GM21576 (cell line): ENCODE measurements around the gene ANK3.

ENCODE experiments used
- ATAC-seq: cut with Tn5 transposase; IDR thresholded peaks from one replicate; pipeline ENCODE4 v1.9.1; 2021; ENCODE audit warnings: mild to moderate bottlenecking, moderate library complexity; ENCODE audit not compliant: unreplicated experiment

ANK3 gene

DNA sequence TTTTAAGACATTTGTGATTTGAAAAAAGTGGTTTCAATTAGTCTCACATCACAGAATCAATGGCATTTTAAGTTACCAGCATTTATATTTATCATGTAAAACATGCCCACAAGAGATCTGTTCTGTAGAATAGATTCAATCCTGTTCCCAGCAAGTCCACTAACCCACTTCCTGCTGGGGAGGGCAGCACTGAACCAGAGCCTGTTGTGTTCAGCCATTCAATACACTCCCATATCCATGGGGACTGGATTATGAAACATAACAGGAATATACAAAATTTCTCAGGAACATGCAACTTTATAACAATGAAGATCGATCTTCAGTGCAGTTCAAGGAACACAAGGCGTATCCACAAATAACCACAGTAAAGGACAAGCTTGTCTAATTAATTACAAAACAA lies 24.4 kb upstream of the ANK3 start:
- ATAC-seq = no peak

DNA sequence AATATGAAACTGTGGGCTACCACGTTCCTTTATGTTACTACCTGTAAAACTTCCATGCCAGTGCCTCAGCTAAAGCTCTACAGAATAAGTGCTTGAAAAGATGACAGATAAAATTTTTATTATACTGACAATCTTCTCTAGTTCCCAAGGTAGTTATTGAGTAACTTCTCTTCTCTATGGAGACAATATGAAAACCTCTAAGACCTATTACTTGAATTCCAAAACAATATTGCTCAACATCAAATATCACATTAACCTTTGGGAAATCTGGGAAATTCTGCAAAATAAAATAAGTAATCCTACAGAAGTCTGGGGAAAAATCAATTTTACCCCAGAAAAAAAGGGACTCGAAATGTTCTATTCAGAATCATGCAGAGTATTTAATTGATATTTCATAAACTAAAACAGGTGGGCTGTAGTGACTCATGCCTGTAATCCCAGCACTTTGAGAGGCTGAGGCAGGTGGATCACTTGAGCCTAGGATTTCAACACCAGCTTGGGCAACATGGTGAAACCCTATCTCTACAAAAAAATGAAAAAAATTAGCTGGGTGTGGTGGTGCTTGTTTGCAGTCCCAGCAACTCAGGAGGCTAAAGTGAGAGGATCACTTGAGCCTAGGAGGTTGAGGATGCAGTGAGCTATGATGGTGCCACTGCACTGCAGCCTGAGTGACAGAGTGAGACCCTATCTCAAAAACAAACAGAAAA lies 23.8 kb upstream of the ANK3 start:
- ATAC-seq = no peak

DNA sequence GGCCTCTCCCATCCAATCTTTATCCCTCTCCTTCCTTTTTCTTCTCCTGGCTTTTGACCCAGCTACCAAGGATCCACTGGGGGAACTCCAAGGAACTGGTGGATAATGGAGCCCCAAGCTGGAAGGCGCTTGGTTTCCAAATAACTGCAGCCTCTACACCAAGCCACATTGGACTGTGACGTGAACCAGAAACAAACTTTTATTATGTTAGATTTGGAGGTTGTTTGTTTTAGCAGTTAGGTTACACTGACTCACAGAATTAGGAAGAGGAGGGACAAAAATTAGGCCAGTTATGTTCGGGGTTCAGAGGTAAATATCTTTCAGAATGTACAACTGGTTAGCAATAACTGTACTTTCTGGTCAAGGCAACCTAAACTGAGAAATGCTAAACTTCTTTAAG lies 21.3 kb upstream of the ANK3 start:
- ATAC-seq = no peak

DNA sequence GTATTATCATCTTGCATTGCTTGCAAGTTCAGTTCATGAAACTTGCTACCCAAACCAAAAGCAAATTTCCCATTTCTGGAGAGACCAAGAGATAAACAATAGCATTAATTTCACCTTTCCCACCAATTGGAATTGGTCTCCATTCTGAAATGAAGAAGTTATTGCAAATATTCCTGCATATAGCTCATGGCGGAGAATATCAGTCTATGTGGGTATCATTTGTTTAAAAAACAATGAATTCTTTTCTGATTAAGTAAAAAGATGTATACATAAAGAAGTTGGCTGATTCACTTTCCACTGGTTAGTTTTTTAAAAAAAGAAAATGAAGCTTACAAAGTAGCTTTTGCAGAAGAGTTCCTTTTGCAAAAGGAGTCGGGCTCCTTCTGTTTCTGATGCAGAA lies 19.5 kb upstream of the ANK3 start:
- ATAC-seq = no peak

DNA sequence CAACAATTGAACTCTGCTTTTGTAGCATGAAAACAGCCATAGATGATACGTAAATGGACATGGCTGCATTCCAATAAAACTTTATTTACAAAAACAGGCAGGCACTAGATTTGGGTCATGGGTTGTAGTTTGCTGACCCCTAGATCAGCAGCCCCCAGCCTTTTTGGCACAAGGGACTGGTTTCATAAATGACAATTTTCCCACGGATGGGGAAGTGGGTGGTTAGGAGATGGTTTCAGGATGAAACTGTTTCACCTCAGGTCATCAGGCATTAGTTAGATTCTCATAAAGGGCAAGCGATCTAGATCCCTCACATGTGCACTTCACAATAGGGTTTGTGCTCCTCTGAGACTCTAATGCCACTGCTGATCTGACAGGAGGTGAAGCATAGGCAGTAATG lies 16.5 kb upstream of the ANK3 start:
- no peak for ATAC-seq

DNA sequence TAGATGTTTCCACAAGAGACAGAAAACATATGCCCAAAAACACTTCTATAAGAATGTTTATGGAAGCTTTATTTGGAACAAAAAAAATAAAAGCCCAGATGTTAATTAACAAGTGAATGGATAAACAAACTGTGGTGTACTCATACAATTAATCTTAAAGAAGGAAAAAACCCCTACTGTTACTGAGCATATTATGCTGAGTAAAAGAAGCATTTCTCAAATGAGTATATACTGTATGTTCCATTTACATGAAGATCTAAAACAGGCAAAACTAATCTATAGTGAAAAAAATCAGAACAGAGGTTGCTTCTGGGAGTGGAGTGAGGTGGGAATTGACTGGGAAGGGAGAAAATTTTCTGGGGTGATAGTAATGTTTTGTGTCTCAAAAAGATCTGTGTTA lies 15.5 kb upstream of the ANK3 start:
- ATAC-seq = no peak

DNA sequence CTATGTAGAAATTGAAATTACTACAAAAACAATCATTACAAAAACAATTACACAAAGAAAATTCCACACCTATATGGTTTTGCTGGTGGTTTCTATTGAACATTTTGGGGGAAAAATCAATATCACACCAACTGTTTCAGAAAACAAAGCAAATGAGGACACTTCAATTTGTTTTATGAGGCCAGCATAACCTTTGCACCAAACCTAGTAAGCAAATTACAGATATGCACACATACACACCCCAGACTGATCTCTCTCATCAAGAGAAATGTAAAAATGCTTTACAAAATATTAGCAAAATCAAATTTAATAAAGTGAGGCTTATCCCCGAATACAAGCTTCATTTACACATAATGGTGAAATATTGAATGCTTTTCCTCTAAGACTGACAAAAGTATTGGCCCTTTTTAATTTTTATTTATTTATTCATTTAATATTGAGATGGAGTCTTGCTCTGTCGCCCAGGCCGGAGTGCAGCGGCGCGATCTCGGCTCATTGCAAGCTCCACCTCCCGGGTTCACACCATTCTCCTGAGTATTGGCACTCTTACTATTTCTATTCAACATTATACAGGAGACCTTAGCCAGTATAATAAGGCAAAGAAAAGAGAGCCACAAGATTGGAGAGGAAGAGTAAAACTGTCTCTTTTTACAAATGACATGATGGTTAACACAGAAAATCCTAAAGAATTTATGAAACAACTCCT lies 13.6 kb upstream of the ANK3 start:
- no peak for ATAC-seq

DNA sequence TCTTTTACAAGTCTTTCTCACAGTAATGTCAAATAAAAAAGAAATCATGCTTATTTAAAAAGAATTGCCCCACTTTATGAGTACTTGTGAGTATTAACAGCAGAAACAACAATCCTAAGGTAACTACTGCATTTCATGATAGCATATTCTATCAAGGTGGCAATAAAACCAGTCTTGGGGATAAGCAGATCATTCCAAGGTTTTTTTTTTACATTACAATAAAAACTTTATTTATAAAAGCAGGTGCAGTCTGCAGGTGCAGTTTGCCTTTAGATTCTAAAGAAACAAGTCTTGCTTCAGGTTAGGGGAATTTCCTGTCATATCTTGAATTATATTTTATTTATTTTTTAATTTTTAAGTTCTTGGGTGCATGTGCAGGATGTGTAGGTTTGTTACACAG lies 10.7 kb upstream of the ANK3 start:
- no peak for ATAC-seq

DNA sequence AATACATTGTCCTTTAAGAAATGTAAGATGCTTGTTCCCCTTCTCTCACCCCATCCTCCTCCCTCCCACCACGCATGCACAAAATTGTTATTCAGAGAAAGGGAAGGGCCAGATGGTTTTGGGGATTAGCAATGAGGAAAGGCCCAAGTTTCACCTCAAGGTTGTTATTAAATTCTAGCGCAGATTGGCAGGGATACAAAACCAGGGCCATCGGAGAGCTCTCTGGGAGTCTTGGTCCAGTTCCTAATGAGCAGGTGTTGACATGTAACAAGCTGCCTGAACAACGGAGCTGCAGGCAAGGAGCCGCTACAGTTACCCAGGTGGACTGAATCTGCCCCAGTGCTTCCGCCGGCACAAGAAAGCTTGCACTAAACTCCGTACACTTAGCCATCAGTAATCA lies 9.7 kb upstream of the ANK3 start:
- no peak for ATAC-seq

DNA sequence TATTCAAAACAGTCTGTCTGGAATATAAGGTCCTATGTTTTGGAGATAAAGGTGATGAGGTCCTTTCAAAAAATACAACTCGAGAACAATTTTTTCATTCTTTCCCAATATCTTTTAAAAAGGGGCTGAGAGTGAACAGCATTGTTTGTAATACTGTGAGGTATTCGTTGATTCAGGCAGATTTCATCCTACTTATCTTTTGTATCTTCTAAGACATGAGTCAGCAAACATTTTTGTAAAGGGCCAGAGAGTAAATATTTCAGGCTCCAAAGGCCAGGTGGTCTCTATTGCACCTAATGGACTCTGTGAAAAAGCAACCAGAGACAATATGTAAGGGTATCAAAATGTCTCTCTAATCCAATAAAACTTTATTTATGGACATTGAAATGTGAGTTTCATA lies 8.1 kb upstream of the ANK3 start:
- no peak for ATAC-seq

DNA sequence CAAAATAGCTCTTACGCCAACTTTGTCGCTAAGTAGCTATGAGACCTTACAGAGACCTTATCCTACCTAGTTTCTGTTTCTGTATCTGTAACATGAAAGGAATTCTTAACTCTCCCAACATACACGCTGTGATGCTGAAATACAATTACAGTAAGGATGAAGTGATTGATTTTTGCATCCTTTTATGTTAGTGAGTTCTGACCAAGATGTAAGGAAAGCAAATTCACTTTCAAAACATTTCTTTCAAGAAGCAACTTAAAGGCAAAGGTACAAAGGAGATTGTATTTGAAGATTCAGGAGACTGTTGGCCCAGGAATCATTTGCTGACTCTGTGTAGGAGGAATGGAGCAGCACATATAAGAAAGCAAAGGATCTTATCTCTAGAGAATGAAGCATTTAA lies 7.1 kb upstream of the ANK3 start:
- ATAC-seq = no peak

DNA sequence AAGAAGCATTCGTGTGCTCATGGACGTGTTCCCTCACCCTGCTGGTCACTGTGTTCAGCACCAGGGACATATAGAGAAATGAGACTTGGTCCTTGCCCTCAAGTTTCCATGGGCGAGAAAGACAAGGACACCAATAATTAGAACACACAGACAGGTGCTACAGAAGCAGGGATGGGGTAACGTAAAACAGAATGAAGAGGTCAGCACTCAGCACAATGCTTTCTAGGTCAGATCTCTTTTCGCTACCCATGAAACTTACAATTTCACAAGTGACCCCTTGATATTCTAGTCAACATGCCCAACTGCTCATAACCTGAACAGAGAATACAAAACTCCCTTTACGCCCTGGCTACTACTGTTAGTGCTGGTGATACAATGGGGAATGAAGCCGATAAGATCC lies 6.0 kb upstream of the ANK3 start:
- no peak for ATAC-seq

DNA sequence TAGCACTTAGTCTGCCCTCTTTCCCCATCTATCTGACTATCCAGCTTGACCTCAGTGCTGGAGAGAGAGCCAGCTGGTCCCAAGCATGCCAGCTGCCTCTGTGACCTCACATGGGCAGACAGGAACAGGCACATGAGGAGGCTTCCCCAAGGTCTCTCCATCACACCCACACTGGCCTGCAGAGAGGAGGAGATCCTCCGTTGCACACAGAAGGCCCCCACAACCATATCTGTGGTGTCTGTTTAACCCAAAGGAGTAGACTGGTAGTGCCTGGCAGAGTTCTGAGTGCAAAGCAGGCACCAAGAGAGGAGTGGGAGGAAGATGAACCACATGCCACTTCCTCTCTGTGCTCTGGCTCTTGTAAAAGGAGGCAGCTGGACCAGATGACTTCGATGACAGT lies 4.8 kb upstream of the ANK3 start:
- ATAC-seq = no peak

DNA sequence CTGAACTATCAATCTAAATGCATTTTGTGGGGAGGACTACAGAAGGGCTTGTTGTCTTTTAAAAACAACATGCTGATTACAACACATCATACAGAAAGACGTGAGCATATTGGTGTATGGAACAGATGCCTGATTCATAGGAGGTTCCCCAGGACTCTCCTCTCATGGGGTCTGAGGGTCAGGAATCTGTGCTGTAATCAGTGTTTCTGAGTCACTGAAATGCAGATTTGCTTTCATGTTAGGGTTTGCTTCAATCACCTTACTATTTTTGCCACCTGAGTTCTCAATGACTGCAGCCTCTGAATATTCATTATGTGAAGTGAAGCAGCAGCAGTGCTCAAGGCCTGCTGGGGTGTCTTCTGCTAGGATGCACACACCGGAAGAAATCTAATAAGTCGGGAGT lies 550 bp upstream of the ANK3 start:
- no peak for ATAC-seq

DNA sequence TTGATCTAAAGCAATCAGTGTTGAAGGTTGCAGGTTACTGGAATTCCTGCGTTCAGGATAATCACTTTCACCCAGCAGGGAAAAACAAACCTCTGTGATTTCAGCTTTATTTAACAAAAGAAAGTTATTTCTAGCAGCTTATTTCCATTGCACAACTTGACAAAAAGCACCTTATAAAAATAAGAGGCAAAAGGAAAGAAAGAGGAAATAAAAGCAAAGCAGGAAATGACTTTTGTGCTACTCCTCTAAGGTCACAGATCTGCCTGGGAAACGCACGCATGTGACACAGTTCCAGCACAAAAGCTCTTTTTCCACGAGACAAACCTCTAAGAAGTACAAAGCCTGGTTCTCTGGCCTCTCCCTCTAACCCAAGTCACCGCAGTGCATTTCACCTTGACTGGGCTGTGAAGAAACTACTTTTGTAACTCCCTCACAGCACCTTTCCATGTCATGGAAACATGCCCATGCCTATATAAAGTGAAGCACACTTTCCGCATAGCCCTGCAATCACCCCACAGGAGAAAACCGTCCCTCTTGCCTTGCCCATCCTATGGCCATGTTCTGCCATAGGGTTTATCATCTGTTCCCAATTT lies 870 bp downstream of the ANK3 start:
- no peak for ATAC-seq

DNA sequence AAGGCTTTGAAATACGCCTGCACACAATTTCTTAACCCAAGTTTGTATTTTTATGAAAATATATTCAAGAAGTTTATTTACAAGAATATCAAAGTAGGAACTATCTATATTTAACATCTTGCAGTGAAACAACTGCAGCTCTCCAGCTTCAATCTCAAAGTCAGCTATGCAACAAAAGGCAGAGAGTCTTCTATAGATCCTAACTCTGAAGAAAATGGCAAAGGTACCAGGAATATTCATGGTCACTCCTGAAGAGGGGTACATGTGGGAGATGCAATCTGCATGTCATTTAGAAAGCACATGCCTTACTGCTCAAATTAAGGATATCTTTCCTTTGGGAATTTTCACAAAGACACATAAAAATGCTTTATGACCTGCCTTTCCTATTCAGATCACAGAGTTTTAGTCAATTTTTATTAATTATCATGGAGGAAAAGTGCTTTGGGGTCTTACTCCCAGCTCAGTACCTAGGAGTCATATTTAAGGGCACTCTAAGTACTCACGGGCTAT lies 1.5 kb downstream of the ANK3 start:
- ATAC-seq = no peak

DNA sequence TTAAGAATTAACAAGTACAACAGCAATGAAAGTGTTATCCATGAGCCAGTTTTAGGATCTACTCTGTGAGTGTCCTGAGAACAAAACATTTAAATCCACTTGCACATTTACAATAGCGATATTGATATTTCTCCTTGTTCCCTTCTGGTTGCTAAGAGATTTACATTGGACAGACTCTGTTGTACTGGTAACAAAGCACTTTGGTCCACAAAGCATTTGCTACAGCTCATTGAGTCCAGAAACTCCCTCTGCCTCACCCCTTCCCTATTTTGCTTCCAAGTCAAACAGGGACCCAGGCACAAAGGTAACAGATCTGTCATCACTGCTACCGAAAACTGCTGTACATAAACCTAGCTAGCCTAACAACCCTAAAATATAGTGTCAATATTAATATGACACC lies 2.1 kb downstream of the ANK3 start:
- no peak for ATAC-seq

DNA sequence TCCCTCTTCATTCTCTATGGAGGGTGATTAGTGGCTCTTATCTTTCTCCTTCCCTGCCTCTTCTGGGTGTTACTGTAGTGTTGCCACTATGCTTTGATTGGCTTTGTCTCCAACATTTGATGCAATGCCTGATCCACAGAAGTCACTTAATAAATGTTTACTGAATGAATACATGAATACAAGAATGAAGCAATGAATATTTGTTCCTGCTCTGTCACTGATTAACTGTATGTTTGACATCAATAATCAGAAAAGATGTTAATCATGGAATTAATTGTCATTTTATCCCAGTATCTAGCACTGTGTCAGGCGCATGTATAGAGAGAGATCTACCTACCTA lies 4.3 kb downstream of the ANK3 start:
- ATAC-seq = no peak

DNA sequence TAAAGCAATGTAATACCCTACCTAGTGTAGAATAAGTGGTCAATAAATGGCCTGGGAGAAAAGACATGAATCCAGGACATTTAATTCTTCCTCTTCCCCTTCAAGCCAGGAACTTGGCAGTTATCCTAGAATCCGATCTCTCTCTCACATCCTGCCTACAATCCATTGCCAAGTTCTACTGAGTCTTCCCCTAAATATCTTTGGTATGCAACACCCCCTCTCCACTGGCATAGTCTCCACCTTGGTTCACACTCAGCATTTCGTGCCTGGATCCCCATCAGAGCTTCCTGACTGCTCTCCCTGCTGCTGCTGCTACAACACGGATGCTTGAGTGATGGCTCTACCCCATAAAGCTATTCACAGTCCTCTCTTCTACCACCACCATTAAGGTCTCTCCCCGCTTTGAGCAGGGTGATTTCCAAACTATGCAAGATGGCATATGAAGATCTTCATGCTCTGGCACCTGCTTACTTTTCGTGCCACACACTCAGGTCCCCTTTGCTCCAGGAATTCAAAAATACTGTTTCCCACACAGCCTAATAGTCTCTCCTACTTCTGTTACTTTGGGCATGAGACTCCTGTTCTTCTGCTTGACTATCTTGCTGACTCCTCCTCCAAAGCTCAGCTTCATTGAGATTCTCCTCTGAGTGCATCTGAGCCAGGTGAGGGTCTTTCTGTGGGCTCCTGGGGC lies 4.8 kb downstream of the ANK3 start:
- no peak for ATAC-seq

DNA sequence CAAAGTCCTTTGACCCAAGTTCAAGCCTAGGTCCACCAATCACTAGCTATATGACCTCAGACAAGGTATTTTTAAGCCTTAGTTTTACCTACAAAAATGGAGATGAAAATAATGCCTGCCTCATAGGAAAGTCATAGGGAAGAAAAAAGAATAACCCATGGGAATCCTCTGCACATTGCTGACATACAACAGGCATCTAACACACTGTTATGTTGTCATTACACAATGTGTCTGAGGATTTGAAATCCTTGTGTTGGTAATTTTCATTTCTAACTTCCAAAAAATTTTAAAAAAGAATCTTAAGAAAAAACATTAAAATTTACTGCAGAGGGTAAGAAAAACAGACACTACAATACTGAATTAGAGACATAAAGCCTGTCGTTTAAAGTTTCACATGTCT lies 5.7 kb downstream of the ANK3 start:
- ATAC-seq = no peak

DNA sequence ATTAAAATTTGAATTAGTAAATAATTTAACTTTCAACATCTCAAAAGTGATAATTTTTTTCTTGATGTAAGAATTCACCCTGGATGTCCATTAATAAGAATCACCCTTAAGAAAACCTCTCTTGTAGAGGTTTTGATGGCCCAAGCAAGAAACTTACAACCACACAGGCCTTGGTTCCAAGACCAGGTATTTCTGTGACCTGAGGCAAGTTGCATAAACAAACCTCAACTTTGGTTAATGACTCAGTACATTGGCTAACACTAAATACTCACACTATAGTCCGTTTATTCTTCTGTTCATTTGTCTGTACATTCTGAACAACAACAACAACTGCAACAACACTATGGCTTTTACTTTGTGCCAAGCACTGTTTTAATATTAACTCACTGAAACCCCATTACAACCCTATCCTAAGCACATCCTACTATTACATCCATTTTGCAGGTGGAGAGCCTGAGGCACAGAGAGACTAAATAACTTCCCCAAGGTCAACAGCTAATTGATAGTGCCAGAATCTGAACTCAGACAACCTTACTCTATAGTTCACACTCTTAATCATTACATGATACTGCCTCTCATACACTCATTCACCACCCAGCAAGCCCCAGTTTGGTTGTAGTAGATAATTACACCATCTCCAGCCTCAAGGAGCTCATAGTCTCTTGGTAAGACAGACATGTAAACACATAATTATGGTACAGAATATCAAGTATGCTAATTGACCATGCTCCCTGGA lies 6.6 kb downstream of the ANK3 start:
- ATAC-seq = no peak
